GM18505 (cell line): ENCODE data around the gene ATG9A.

Experiments used
- ATAC-seq: cut with Tn5 transposase; IDR thresholded peaks from one replicate; pipeline ENCODE4 v1.9.1; 2021; ENCODE audit not compliant: unreplicated experiment
- POLR2A ChIP-seq: IDR thresholded peaks from 4 replicates; pipeline ENCODE4 v1.6.1; 2011; ENCODE audit warnings: borderline replicate concordance; ENCODE audit not compliant: insufficient read depth, insufficient read length; ENCODE audit errors: extremely low read depth

Gene ATG9A

DNA sequence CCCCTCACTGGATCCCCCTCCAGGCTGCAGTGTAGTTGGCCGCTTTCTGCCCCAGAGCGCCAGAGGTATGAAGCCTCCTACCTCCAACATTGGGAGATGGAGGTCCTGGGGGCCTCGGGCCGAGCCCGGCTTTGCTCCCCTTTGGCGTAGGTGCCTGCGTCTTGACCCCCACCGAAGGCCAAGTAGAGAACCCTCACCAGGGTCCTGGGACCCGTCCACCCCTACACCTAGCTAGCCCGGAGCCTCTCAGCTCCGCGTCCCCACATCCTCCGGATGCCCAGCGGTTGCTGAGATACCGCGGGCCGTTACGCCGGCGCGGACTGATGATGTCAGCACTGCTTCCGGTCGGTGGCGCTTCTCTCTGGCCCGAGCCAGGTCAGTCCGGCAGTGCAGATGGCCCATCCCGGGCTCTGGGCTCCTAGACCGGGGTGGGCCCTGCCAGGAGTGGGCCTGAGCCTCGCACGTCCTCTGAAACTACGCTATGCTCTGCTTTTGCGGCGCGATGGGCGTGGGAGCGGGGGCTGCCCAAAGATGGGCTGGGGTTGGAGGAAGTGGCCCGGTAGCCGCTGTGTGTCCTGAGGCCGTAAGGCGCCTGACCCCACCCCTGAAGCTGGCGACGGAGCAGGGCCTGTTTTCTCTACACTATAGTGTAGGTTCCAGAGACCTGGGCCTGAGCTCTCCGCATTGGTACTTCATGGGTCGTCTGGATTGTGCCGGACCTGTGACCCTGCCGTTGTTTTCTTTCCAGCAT lies 15.9 kb upstream of the ATG9A start, which contains the start of the genes GLB1L and STK16:
TSS of gene GLB1L (minus strand) at position 297 of the 751 bp plus-strand sequence. CDS start 1,871 bp downstream, outside the sequence.
TSS of gene STK16 (plus strand) at position 332 of the 751 bp plus-strand sequence. CDS start 521 bp downstream, outside the sequence.
- TF ChIP-seq POLR2A = peak; percentile 92

DNA sequence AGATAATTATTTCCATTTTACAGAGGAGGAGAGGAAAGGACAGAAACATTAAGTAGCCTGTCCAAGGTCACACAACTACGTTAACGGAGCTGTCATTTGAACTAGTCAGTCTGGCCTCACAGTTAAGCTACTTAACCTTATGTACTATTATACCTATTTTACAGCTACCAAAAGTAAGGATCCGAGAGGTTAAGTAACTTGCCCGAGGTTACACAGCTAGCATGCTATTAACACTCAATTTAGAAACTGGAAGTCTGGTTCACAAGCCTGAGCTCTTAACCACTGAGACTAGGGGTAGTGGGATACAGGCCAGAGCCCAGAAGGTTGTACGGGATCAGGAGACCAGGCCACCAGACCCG lies 15.3 kb upstream of the ATG9A start:
- no peak for ATAC-seq

More for the DNA sequence above, 15.9 kb upstream of the ATG9A start, which contains the start of the genes GLB1L and STK16:
- peak; percentile 71 for ATAC-seq

DNA sequence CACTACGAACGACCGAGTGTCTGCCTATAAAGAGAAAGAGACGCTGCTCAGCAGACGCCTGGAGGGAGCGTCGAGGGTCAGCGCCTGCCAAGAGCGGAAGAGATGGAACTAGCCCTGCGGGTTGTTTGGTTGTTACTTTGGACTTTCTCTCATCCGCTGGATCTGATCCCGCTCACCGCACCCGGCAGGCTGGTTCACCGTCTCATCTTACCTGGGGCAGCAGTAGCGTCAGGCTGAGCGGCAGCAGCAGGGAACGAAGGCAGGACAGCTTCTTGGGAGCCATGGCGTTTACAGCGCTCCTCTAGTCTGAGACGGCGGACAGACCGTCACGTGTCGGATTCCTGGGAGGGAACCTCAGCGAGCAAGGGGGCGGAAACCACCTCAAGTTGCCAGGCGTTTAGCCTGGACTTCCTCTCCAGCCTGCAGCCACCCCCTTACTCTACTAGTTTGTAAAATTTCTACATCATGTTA lies 13.9 kb upstream of the ATG9A start:
- no peak for ATAC-seq
- TF ChIP-seq POLR2A = no peak

More for the DNA sequence above, 15.3 kb upstream of the ATG9A start:
- TF ChIP-seq POLR2A = no peak

DNA sequence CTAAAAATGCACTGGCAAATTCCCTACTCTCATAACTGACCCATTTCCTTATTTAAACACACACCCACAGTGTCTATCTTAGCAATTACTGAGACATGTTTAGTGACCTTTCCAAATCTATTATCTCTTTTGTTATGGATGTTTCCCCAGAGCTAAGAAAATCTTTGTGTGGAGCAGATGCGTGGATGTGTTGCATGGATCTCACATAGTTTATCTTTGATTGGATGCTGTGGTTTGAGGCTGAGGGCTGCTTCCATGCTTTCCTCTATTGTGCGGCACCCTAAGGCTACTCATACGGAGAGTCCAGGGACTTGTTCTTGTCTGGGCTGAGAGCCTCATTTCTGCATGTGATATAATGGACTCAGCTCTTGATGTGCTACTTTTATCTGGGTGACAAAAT lies 4.9 kb upstream of the ATG9A start:
- no peak for TF ChIP-seq POLR2A
- no peak for ATAC-seq

DNA sequence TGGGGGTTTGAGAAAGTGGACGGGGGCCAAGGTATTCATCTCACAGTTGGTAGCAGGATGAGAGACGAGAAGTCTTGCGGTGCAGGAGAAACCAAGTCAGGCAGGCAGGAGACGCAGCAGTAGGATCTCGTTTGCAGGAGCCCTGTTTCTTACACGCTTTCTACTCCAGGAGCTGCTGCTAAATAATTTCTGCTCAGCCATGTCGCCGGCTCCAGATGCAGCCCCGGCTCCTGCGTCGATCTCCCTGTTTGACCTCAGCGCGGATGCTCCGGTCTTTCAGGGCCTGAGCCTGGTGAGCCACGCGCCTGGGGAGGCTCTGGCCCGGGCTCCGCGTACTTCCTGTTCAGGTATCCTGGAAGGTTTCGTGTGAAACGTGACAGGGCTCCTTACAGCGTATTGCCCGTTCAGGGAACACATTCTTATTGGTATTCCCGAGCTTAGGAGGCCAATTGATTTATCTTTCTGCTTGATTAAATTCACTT lies 664 bp upstream of the ATG9A start:
- ATAC-seq = peak; percentile 8
- TF ChIP-seq POLR2A = no peak

DNA sequence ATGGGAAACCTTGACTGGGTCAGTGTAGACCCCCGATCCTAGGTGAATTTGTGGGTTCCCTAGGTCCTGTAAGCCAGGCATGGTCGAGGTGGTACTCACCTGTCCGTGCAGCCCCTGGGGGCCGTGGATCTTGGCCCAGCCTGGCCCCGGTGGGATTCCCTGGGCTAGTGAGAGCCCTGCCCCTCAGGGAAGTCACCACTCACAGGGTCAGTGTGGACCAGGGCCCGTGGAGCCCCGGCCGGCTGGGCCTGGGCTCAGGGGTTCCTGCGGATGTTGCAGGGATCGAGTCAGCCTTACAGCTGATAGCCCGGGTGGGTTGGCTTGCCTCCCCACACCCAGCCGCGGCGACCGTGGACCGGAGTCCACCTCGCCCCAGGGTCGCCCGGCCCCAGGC lies 528 bp downstream of the ATG9A start:
- no peak for TF ChIP-seq POLR2A
- no peak for ATAC-seq

DNA sequence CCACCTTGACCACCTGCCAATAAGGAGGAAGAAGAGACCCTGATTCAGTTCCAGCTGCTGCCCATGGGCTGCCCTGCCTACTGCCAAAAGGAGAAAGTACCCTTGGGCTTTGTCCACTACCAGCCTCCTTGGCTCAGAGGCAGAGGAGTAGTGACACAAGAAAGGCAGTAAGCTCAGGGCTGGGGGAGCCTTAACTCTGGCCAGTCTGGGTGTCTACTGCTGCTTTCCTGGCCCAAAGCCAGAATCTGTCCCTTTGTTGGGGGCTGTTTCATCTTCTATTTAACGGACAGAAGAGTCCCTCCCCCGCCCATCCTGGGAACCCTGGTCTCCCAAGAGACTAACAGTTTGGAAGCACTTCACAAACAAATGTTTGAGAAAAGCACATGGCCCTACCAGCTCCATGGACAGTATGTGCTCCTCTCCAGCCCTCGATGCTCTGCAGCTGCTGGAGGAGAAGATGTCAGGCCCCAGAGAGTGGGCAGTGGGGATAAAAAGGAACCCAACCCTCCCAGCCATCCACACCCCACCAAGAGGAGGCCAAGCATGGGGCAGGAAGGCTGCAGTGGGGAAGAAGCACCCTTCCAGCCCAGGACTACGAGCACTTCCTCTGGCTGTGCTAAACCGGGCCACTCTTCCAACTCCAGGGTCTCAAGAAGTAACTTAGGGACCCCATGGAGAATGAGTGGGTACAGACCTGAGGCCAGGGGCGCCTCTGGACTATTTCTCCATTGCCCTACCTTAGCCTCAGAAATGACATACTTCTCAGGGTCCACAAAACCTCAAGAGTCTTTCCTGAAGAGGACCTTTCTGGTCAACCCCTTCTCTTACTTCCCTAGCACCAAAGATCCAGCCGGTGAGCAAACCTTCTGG lies 1.2 kb downstream of the ATG9A start:
- no peak for TF ChIP-seq POLR2A
- ATAC-seq = no peak

DNA sequence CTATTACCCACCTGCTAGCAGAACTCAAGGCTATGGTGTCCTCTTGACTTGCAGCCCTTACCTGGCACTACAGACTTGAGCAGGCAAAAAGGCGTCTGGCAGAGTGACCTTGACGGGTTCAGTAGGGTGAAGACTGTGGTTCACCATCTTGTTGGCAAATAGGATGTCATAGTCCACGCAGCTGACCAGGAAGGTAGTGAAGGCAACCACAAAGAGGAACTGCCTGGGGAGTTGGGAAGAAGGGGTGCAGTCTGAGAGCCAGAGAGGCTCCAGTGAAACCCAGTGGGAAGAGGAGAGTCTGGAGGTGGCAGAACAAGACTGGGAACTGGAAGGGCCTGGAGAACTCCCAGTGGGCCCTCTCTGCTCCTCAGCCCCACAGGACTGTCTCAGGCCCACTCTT lies 4.1 kb downstream of the ATG9A start:
- no peak for ATAC-seq
- no peak for TF ChIP-seq POLR2A

DNA sequence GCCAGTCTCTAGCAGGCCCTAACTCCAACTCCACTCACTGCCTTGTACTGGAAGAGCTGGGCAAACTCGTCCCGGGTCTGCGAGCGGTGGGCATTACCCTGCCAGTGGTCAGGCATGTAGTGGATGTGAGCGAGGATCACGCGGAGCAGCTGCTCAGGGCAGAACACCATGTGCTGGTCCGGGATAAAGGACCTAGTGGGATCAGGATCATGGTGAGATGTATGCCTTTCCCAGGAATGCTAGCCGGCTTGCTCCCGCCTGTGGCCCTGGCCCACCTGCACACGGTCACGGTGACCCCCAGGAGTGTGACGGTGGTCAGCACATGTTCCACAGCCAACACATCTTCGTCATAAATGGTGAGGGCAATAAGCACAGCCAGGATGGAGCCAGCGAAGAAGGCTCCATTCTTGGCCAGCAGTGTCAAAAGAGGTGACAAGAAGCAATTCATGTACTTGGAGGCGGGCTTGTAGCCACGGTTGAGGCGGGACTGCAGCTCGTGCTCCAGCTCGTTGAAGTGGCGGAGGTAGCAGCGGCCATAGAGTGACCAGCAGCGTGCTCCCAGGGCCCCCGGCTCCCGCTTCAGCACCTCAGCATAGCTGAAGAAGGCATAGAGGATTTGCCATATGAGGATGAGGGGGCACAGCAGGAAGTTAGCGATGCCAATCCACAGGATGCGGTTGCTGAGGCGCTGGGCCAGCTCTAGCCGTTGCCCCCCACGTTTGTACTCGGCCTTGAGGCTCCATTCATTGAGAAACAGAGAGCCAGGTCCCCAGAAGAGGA lies 5.4 kb downstream of the ATG9A start:
- ATAC-seq = no peak

DNA sequence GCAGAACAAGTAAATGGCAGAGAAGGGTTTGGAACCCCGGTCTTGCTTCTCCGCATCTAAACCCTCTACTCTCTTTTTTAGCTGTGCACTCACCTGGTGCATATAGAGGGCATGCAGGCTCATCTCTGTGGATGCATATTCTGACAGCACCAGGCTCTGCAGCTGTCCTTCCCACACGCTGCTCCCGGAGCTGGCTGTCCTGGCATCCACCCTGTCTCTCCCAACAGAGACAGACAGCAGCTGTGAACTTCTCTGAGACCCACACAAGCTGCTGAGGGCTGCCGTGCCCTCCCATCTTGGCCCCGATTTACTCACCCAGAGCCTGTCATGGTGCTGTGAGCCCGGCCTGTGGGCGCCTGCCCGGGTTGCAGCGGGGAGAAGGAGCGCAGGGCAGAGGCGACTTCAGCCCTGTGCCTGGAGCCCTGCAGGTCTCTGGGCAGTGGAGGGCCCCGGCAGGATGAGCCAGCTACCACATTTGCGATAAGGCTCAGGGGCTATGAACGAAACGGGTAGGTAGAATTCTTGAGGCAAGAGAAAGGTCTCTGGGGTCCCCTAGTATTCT lies 7.4 kb downstream of the ATG9A start:
- no peak for TF ChIP-seq POLR2A
- no peak for ATAC-seq

More for the DNA sequence above, 5.4 kb downstream of the ATG9A start:
- TF ChIP-seq POLR2A = no peak

DNA sequence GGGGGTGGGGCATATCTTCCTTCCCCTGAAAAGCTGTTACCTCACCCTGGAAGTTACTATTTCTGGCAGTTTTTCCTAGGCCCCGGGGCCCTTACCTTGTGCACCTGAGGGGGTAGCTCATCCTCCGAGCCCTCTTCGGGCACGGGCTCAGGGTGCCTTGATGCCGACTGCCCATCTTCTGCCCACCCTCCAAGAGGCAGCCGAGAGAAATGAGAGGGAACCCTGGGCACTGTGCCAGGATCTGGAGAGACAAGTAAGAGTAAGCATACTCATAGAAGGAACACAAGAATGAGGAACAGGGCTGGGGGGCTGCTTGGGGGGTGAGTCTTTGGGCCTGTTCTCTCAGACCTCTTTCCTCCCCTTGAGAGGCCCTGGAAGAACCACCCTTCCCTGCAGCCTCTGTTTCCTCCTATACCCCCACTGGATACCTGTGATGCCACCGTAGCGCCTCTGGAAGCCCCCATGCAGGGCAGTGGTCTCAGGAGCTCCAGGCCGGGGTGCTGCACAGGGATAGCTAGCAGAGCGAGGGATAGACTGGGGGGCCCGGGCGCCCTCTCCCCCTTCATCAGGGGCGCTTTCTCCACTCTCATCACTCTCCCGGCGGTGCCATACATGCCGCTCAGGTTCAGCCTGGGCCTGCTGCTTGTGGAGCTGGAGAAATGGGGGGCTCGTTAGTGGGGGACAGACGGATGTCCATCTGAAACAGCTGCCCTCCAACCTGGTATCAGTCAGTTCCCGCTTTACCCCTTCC lies 8.6 kb downstream of the ATG9A start:
- TF ChIP-seq POLR2A = no peak
- ATAC-seq = no peak
